ENCODE measurements around the gene INAVA.

DNA sequence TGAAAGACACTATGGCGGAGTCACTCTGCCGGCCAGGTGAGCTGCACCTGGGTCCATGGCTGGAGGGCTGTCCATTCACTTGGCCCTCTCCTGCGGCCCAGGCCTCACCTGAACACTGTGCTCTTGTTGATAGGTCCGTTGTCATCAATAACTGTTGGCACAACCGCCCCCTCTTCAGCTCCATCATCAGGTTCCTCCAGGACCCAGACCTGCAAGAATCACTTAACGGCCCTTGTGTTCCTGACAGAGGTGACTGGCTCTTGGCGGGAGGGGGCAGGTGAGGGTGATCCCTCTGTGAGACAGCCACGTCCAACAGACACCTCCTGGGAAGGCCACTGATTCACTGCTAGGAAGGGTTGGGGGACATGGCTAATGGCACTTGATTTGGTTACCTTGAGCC is 54.9 kb downstream of the INAVA start:
- TF ChIP-seq POLR2A (IDR thresholded peaks at IDR 0.05; ENCODE audit: low read length) (no peak), GATA1 (IDR thresholded peaks at IDR 0.05; ENCODE audit: low read depth, low read length) (no peak)

All from erythroblast (primary cell).